ENCODE results near the gene PGAP2. TPM values are rescaled to one million over a fixed set of nuclear protein-coding genes. Genes with fewer than 3 reads are reported as not detected.
"Not testable (repeated sequence)": the region's sequence is repeated elsewhere in the genome, so short reads cannot be mapped to it uniquely, and the experiment has no call there.

Gene PGAP2
- 10 to 100 TPM; 13.5 to 21.4 (median 17.2) TPM for total RNA-seq
- 10 to 100 TPM; 18.6 to 32.9 TPM for polyA plus RNA-seq

- FAIRE-seq (no peak), ATAC-seq (peak; percentile 88 to 95 (median 90)), DNase-seq (peak; percentile 41 to 86 (median 70))
- H3K36me3 ChIP-seq: no peaks in the 10 kb centered on the region
- intact Hi-C loops (cut with DNase I): no loop called here
- peak; percentile 8 to 42 (median 32) for TF ChIP-seq CTCF (IDR thresholded peaks at IDR 0.05)
- 1% methylated on average over 53 to 55 of the region's 55 CpGs for WGBS, 2 donors
- H3K9me3 ChIP-seq: no peaks in the 10 kb centered on the region
- H3K27ac ChIP-seq: peak within 1 kb of the TSS; percentile 45 to 81 (median 69)
- H3K4me1 ChIP-seq: no peaks in the 10 kb centered on the region
- peak within 1 kb of the TSS; percentile 68 to 94 (median 80) for H3K4me3 ChIP-seq
- no peaks in the 10 kb centered on the region for H3K27me3 ChIP-seq
Measured at GRCh38 chr11:3807909-3808860, at the start of gene PGAP2. PGAP2 (plus strand) TSS chr11:3808560; CDS start chr11:3811260, 2,700 bp downstream.

GRCh38 chr11:3764266-3764665 lies 44.1 kb upstream of the PGAP2 start:
- intact Hi-C loops (cut with DNase I): no loop called here
- Histone ChIP-seq H3K36me3 (peaks cover 0 to 95% (median 25%) of the 10 kb centered on the region in 3 donors), H3K9me3 (no peaks in the 10 kb centered on the region), H3K27ac (no peak overlapping the region), H3K4me1 (no peaks in the 10 kb centered on the region), H3K27me3 (no peaks in the 10 kb centered on the region), H3K4me3 (no peak overlapping the region)
- WGBS, 2 donors: 94 to 98% methylated on average over 4 of the region's 4 CpGs
- ATAC-seq (no peak), FAIRE-seq (no peak), DNase-seq (no peak)
- TF ChIP-seq CTCF (IDR thresholded peaks at IDR 0.05): no peak

GRCh38 chr11:3766836-3767235 lies 41.5 kb upstream of the PGAP2 start:
- H3K27me3 ChIP-seq; H3K9me3 ChIP-seq; intact Hi-C loops (cut with DNase I); DNase-seq; FAIRE-seq; H3K4me1 ChIP-seq; ATAC-seq; H3K27ac ChIP-seq; H3K4me3 ChIP-seq: not testable (repeated sequence)
- peaks cover 0 to 92% (median 25%) of the 10 kb centered on the region in 3 donors for H3K36me3 ChIP-seq
- WGBS, 2 donors: 84 to 86% methylated on average over 9 of the region's 9 CpGs

GRCh38 chr11:3767536-3767935 lies 40.8 kb upstream of the PGAP2 start:
- no peaks in the 10 kb centered on the region for H3K27me3 ChIP-seq
- no peak overlapping the region for H3K27ac ChIP-seq
- WGBS, 2 donors: 80 to 82% methylated on average over 3 of the region's 3 CpGs
- H3K4me1 ChIP-seq: no peaks in the 10 kb centered on the region
- intact Hi-C loops (cut with DNase I): no loop called here
- no peak for TF ChIP-seq CTCF (IDR thresholded peaks at IDR 0.05)
- no peaks in the 10 kb centered on the region for H3K9me3 ChIP-seq
- DNase-seq (no peak), ATAC-seq (no peak), FAIRE-seq (no peak)
- no peak overlapping the region for H3K4me3 ChIP-seq
- peaks cover 0 to 85% (median 25%) of the 10 kb centered on the region in 3 donors for H3K36me3 ChIP-seq

- Histone ChIP-seq H3K27me3 (no peaks in the 10 kb centered on the region), H3K27ac (no peak overlapping the region), H3K9me3 (no peaks in the 10 kb centered on the region), H3K4me1 (no peaks in the 10 kb centered on the region), H3K4me3 (no peak overlapping the region), H3K36me3 (peaks cover 0 to 74% (median 2%) of the 10 kb centered on the region in 3 donors)
- DNase-seq (no peak), ATAC-seq (no peak), FAIRE-seq (no peak)
- TF ChIP-seq CTCF (IDR thresholded peaks at IDR 0.05): no peak
- WGBS, 2 donors: 90 to 93% methylated on average over 4 of the region's 4 CpGs
- intact Hi-C loops (cut with DNase I): no loop called here
Measured at GRCh38 chr11:3773180-3773579, 35.2 kb upstream of the PGAP2 start.

Data from pancreas (tissue), 10 donors.